H1 (cell line): ENCODE results near the gene CARF. TPM values are rescaled to one million over a fixed set of nuclear protein-coding genes. Genes with fewer than 3 reads are reported as not detected.

Experiments
- CTCF ChIA-PET: fragments of 300-600 bp; sonication (Branson Sonifier 250); formaldehyde crosslinking; loops from one replicate; lab custom pipeline; 2021; ENCODE audit not compliant: partially characterized antibody; lab: Charles Lee
- POLR2A ChIA-PET: fragments of 300-600 bp; sonication (Branson Sonifier 250); formaldehyde crosslinking; loops from one replicate; lab custom pipeline; 2021; ENCODE audit warnings: inconsistent platforms; ENCODE audit not compliant: partially characterized antibody; lab: Charles Lee
- DNase-seq, 2 experiments: peaks; one replicate each; pipeline versions ENCODE4 v3.0.0 to v3.0.0-alpha.2; 2010 to 2022; ENCODE audit warnings: low spot score in 2 of 2, low read depth in 1 of 2, mixed read lengths in 1 of 2
- FAIRE-seq: peaks from 2 replicates; lab custom pipeline; 2011; peaks lifted over from hg19 to GRCh38; lab: Jason Lieb, UNC
- H2AFZ ChIP-seq: 2 replicates; pipeline ENCODE4 v1.8.1; 2012; ENCODE audit warnings: low read length, inconsistent platforms
- H2AK5ac ChIP-seq: 2 replicates; pipeline ENCODE4 v1.6.1; 2013; ENCODE audit warnings: low read depth, low read length
- H2BK120ac ChIP-seq: replicated peaks from 2 replicates; pipeline ENCODE3; 2013; ENCODE audit warnings: low read depth, low read length, inconsistent platforms
- H2BK12ac ChIP-seq: 2 replicates; pipeline ENCODE4 v1.6.1; 2013; ENCODE audit warnings: low read depth, low read length
- H2BK15ac ChIP-seq: 2 replicates; pipeline ENCODE4 v1.6.1; 2013; ENCODE audit warnings: low read length
- H2BK20ac ChIP-seq: 2 replicates; pipeline ENCODE4 v1.6.1; 2013; ENCODE audit warnings: low read length
- H2BK5ac ChIP-seq: 2 replicates; pipeline ENCODE4 v1.6.1; 2013; ENCODE audit warnings: low read depth, low read length
- H3K14ac ChIP-seq: 2 replicates; pipeline ENCODE4 v1.6.1; 2013; ENCODE audit warnings: inconsistent platforms; ENCODE audit not compliant: insufficient read length
- H3K18ac ChIP-seq: 2 replicates; pipeline ENCODE4 v1.6.1; 2013; ENCODE audit warnings: low read length; ENCODE audit errors: extremely low read depth
- H3K23ac ChIP-seq: 2 replicates; pipeline ENCODE4 v1.6.1; 2013; ENCODE audit warnings: inconsistent platforms; ENCODE audit not compliant: insufficient read length
- H3K23me2 ChIP-seq: 2 replicates; pipeline ENCODE4 v1.6.1; 2013; ENCODE audit warnings: low read depth, low read length
- H3K27ac ChIP-seq: 2 replicates; pipeline ENCODE4 v1.6.1; 2011; ENCODE audit warnings: low read depth, low read length, inconsistent platforms
- H3K27me3 ChIP-seq, 4 experiments: replicated peaks in 1 of 4; 1 replicate in 1 of 4; 2 replicates in 3 of 4; pipeline versions ENCODE4 v1.6.1 to v1.8.1; 2011 to 2013; ENCODE audit warnings: low read length in 3 of 4, mild to moderate bottlenecking in 3 of 4, inconsistent platforms in 2 of 4, mixed read lengths in 2 of 4, moderate library complexity in 1 of 4; ENCODE audit not compliant: control insufficient read depth in 3 of 4, insufficient read depth in 3 of 4; ENCODE audit errors: extremely low read depth in 1 of 4
- H3K36me3 ChIP-seq, 4 experiments: 2 replicates each; pipeline versions ENCODE4 v1.6.1 to v1.8.1; 2011 to 2013; ENCODE audit warnings: mild to moderate bottlenecking in 4 of 4, low read length in 3 of 4, moderate library complexity in 2 of 4, control low read depth in 1 of 4, inconsistent platforms in 1 of 4; ENCODE audit not compliant: insufficient read depth in 4 of 4, control insufficient read depth in 2 of 4
- H3K4ac ChIP-seq: replicated peaks from 2 replicates; pipeline ENCODE3; 2013; ENCODE audit warnings: low read length, low read depth, mixed read lengths, inconsistent platforms; ENCODE audit not compliant: insufficient read length
- H3K4me1 ChIP-seq, 4 experiments: replicated peaks in 1 of 4; 1 replicate in 1 of 4; 2 replicates in 3 of 4; pipeline versions ENCODE4 v1.6.1 to v1.8.1; 2011 to 2013; ENCODE audit warnings: low read length in 3 of 4, inconsistent platforms in 2 of 4, mixed read lengths in 1 of 4; ENCODE audit not compliant: insufficient read depth in 4 of 4, control insufficient read depth in 3 of 4
- H3K4me2 ChIP-seq, 2 experiments: 2 replicates each; pipeline versions ENCODE4 v1.6.1 to v1.8.1; 2011 to 2013; ENCODE audit warnings: low read depth in 2 of 2, low read length in 2 of 2, control low read depth in 1 of 2, inconsistent platforms in 1 of 2, mild to moderate bottlenecking in 1 of 2; ENCODE audit not compliant: insufficient read depth in 1 of 2
- H3K4me3 ChIP-seq, 4 experiments: fragments of 200-600, 300-600 bp in 1 of 4; sonication (generic), shearing (Covaris generic), sonication (Bioruptor Twin) in 1 of 4; 2 replicates each; pipeline versions ENCODE4 v1.5.1 to v1.8.1; 2011 to 2016; ENCODE audit warnings: low read length in 4 of 4, low read depth in 3 of 4, control low read depth in 2 of 4, inconsistent platforms in 2 of 4, mild to moderate bottlenecking in 2 of 4, mixed read lengths in 1 of 4, moderate library complexity in 1 of 4; ENCODE audit not compliant: insufficient read depth in 2 of 4; ENCODE audit errors: extremely low read depth in 1 of 4
- H3K56ac ChIP-seq: replicated peaks from 2 replicates; pipeline ENCODE3; 2013; ENCODE audit warnings: low read depth, mild to moderate bottlenecking, mixed read lengths, low read length, inconsistent platforms; ENCODE audit not compliant: insufficient read length
- H3K79me1 ChIP-seq: 2 replicates; pipeline ENCODE4 v1.6.1; 2013; ENCODE audit warnings: low read depth, low read length, control low read depth
- H3K79me2 ChIP-seq, 2 experiments: 2 replicates each; pipeline versions ENCODE4 v1.6.1 to v1.8.1; 2012 to 2013; ENCODE audit warnings: low read length in 2 of 2, mild to moderate bottlenecking in 2 of 2, inconsistent platforms in 1 of 2; ENCODE audit not compliant: insufficient read depth in 2 of 2, control insufficient read depth in 1 of 2
- H3K9ac ChIP-seq, 4 experiments: replicated peaks in 1 of 4; 1 replicate in 1 of 4; 2 replicates in 3 of 4; pipeline versions ENCODE4 v1.6.1 to v1.8.1; 2011 to 2013; ENCODE audit warnings: low read depth in 3 of 4, low read length in 3 of 4, control low read depth in 2 of 4, mild to moderate bottlenecking in 2 of 4, moderate library complexity in 2 of 4, inconsistent platforms in 1 of 4; ENCODE audit errors: extremely low read depth in 1 of 4
- H3K9me3 ChIP-seq, 2 experiments: 2 replicates each; pipeline versions ENCODE4 v1.6.1 to v1.8.1; 2012 to 2013; ENCODE audit warnings: mild to moderate bottlenecking in 2 of 2, moderate library complexity in 2 of 2, control low read depth in 1 of 2, inconsistent platforms in 1 of 2, low read depth in 1 of 2, low read length in 1 of 2, mixed read lengths in 1 of 2; ENCODE audit not compliant: insufficient read depth in 2 of 2
- H4K20me1 ChIP-seq, 2 experiments: replicated peaks in 1 of 2; 2 replicates each; pipeline versions ENCODE3 to v1.8.1; 2011 to 2013; ENCODE audit warnings: inconsistent platforms in 2 of 2, low read length in 2 of 2, mild to moderate bottlenecking in 1 of 2; ENCODE audit not compliant: insufficient read depth in 2 of 2, control insufficient read depth in 1 of 2
- H4K5ac ChIP-seq: 2 replicates; pipeline ENCODE4 v1.6.1; 2013; ENCODE audit warnings: low read length, low read depth, mixed read lengths, inconsistent platforms; ENCODE audit not compliant: insufficient read length
- H4K8ac ChIP-seq: 2 replicates; pipeline ENCODE4 v1.8.0; 2013; ENCODE audit warnings: mild to moderate bottlenecking, moderate library complexity, low read length, inconsistent platforms; ENCODE audit not compliant: insufficient read depth; ENCODE audit errors: extremely low read depth
- H4K91ac ChIP-seq: replicated peaks from 2 replicates; pipeline ENCODE3; 2013; ENCODE audit warnings: low read length, mixed read lengths, inconsistent platforms; ENCODE audit not compliant: insufficient read length
- BCL11A ChIP-seq, 2 experiments: IDR thresholded peaks; one replicate each; pipeline ENCODE4 v1.6.1; 2011; ENCODE audit warnings: low read depth in 2 of 2, low read length in 2 of 2, mild to moderate bottlenecking in 2 of 2
- CBX5 ChIP-seq: fragments of 300-800, 300-1000 bp; sonication (generic); IDR thresholded peaks from 2 replicates; pipeline ENCODE4 v1.7.1; 2016; ENCODE audit warnings: antibody characterized with exemption, low read length, low read depth
- CHD1 ChIP-seq: IDR thresholded peaks from 2 replicates; pipeline ENCODE4 v1.6.1; 2012; ENCODE audit warnings: low read depth, low read length, improper control_type of control experiment
- EZH2 ChIP-seq: fragments of 200-600 bp; sonication (generic); IDR thresholded peaks from 2 replicates; pipeline ENCODE4 v1.7.1; 2012; ENCODE audit warnings: low read depth, mild to moderate bottlenecking, moderate library complexity, low read length, inconsistent platforms; ENCODE audit not compliant: severe bottlenecking
- GABPA ChIP-seq: IDR thresholded peaks from 2 replicates; pipeline ENCODE4 v1.6.1; 2011; ENCODE audit warnings: mild to moderate bottlenecking, low read length, moderate library complexity, borderline replicate concordance; ENCODE audit not compliant: insufficient read depth
- JUN ChIP-seq: IDR thresholded peaks from 2 replicates; pipeline ENCODE4 v1.6.1; 2011; ENCODE audit warnings: low read depth, mild to moderate bottlenecking, improper control_type of control experiment, low read length
- JUND ChIP-seq: IDR thresholded peaks from 2 replicates; pipeline ENCODE4 v1.6.1; 2011; ENCODE audit warnings: mild to moderate bottlenecking, improper control_type of control experiment, low read length
- KDM4A ChIP-seq: IDR thresholded peaks from one replicate; pipeline ENCODE4 v1.7.1; 2012; ENCODE audit warnings: low read depth, mild to moderate bottlenecking, moderate library complexity, low read length, inconsistent platforms; ENCODE audit not compliant: severe bottlenecking
- POLR2A ChIP-seq, 2 experiments: IDR thresholded peaks; 1 replicate in 1 of 2; 2 replicates in 1 of 2; pipeline ENCODE4 v1.6.1; 2011; ENCODE audit warnings: low read depth in 2 of 2, low read length in 2 of 2, mild to moderate bottlenecking in 2 of 2; ENCODE audit errors: control extremely low read depth in 1 of 2
- RAD21 ChIP-seq, 2 experiments: IDR thresholded peaks in 1 of 2; conservative IDR thresholded peaks in 1 of 2; 2 replicates each; pipeline ENCODE4 v1.6.1; 2011; ENCODE audit warnings: low read depth in 2 of 2, low read length in 2 of 2, improper control_type of control experiment in 1 of 2, inconsistent platforms in 1 of 2, mild to moderate bottlenecking in 1 of 2, moderate library complexity in 1 of 2
- RNF2 ChIP-seq: fragments of 200-900, 300-1000 bp; sonication (generic); IDR thresholded peaks from 2 replicates; pipeline ENCODE4 v1.7.1; 2016; ENCODE audit warnings: borderline replicate concordance, low read depth, mild to moderate bottlenecking, antibody characterized with exemption, low read length; ENCODE audit not compliant: poor library complexity, severe bottlenecking; ENCODE audit errors: missing control alignments
- SP2 ChIP-seq: IDR thresholded peaks from 2 replicates; pipeline ENCODE4 v1.6.1; 2012; ENCODE audit warnings: mild to moderate bottlenecking, low read length, inconsistent platforms
- SRF ChIP-seq: IDR thresholded peaks from 2 replicates; pipeline ENCODE4 v1.6.1; 2011; ENCODE audit warnings: mild to moderate bottlenecking, low read depth, low read length, moderate library complexity
- TCF12 ChIP-seq: IDR thresholded peaks from 2 replicates; pipeline ENCODE4 v1.6.1; 2011; ENCODE audit warnings: low read depth, mild to moderate bottlenecking, low read length
- TEAD4 ChIP-seq: IDR thresholded peaks from 2 replicates; pipeline ENCODE4 v1.6.1; 2012; ENCODE audit warnings: low read depth, low read length, inconsistent platforms, mixed read lengths
- WGBS, 2 experiments: shearing (Covaris generic) in 1 of 2; methylation state at CpG; one replicate each; pipeline versions ENCODE4 v1.1.6 to v1.1.7; 2013 to 2015; ENCODE audit warnings: low lambda C conversion rate in 2 of 2, mixed read lengths in 2 of 2, inconsistent platforms in 1 of 2, low coverage in 1 of 2, missing lambda C conversion rate in 1 of 2; ENCODE audit not compliant: insufficient replicate concordance in 2 of 2, insufficient coverage in 1 of 2, insufficient read length in 1 of 2; ENCODE audit errors: extremely low coverage in 1 of 2, missing lambda C conversion rate in 1 of 2; 5-methylcytosine and 5-hydroxymethylcytosine counted together
- polyA plus RNA-seq, 7 experiments: library from polyadenylated mRNA; depleted of rRNA in 3 of 7; stranded (reverse) in 5 of 7; unstranded in 2 of 7; fragments of >200 nt in 5 of 7; fragments of 200-250 nt in 2 of 7; gene quantifications; 1 replicate in 5 of 7; 2 replicates in 1 of 7; 4 replicates in 1 of 7; pipeline versions ENCODE4 v1.2.1 to v1.2.3, GENCODE V29; 2011 to 2013; ENCODE audit warnings: missing spikeins in 2 of 7, mixed read lengths in 2 of 7
- total RNA-seq: library from RNA; stranded (reverse); fragmentation: NEBNext Ultra II Directional; extraction: Animal tissue kit (Norgen Biotek cat#: 25700); gene quantifications from 2 replicates; pipeline ENCODE4 v1.2.1, GENCODE V29; 2021

Gene CARF
- total and polyA plus RNA-seq, 2 of the 8 experiments (the other 6 are each of a cell fraction or from before 2014, with no cell fraction given), result 2.0 to 2.6 TPM

DNA sequence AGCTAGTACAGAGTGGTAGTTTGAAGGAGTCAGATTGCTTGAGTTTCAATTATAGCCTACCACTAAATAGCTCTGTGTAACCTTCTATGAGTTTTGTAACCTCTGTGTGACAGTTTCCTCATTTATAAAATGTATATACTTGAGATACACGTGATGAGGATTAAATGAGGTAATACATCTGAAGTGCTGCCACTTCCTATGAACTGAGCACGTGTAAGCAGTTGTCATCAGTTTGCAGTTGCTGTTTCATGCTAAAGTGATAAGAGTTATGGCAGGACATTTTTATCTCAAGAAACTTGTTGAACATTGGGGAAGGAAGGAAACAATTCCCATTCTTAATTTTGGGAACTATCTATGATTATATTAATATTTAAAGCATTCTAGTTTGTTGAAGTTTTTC is 38.5 kb downstream of the CARF start:
- POLR2A ChIA-PET, result no interaction called here
- Histone ChIP-seq H3K79me1 (no peaks in the 10 kb centered on the region), H3K56ac (no peak overlapping the region)
- TF ChIP-seq RNF2 (no peak), SP2 (no peak), POLR2A (IDR thresholded peaks at IDR 0.05; ENCODE audit: control extremely low read depth in 1 of 2, low read depth in 2 of 2, low read length in 2 of 2) (no peak), CHD1 (no peak), BCL11A (IDR thresholded peaks at IDR 0.05; ENCODE audit: low read depth in 2 of 2, low read length in 2 of 2) (no peak), KDM4A (no peak), TCF12 (no peak), JUND (no peak), SRF (no peak), TEAD4 (no peak), RAD21 (IDR thresholded peaks at IDR 0.05 in 1 of 2, conservative IDR thresholded peaks at IDR 0.05 in 1 of 2; ENCODE audit: low read depth in 2 of 2, low read length in 2 of 2) (no peak), GABPA (no peak), EZH2 (no peak), CBX5 (no peak), JUN (no peak)

More for the DNA sequence above, 38.5 kb downstream of the CARF start:
- H4K20me1 ChIP-seq, result no peaks in the 10 kb centered on the region
- no peak overlapping the region for H3K18ac ChIP-seq
- H2AK5ac ChIP-seq, result no peak overlapping the region
- WGBS, 2 experiments, result 81% methylated on average over 2 of the region's 2 CpGs; no CpG with 5 or more reads in 1 of the 2 experiments
- no peak overlapping the region for H3K14ac ChIP-seq
- H2BK15ac ChIP-seq, result no peak overlapping the region
- H3K27me3 ChIP-seq, result no peaks in the 10 kb centered on the region
- H3K23me2 ChIP-seq, result no peaks in the 10 kb centered on the region
- H3K79me2 ChIP-seq, result no peaks in the 10 kb centered on the region
- no peak overlapping the region for H3K4me3 ChIP-seq
- no peak overlapping the region for H3K4me2 ChIP-seq
- no peak overlapping the region for H3K27ac ChIP-seq
- no peak overlapping the region for H3K9ac ChIP-seq
- no peak overlapping the region for H3K23ac ChIP-seq
- H3K4ac ChIP-seq, result no peak overlapping the region
- H3K4me1 ChIP-seq, result no peaks in the 10 kb centered on the region
- no peak overlapping the region for H4K5ac ChIP-seq
- peaks cover 2 to 6% of the 10 kb centered on the region in 2 experiments; a peak in 2 of 4 replicates for H3K9me3 ChIP-seq
- DNase-seq, result no peak
- CTCF ChIA-PET, result interaction anchor here (0.6 kb wide), 1 partner anchor 494 kb away, joined by 3 read pairs; no protein-coding TSS in a partner anchor
- H2BK120ac ChIP-seq, result no peak overlapping the region
- no peak for FAIRE-seq
- H2BK12ac ChIP-seq, result no peak overlapping the region
- no peak overlapping the region for H2BK5ac ChIP-seq
- no peaks in the 10 kb centered on the region for H3K36me3 ChIP-seq
- no peak overlapping the region for H4K91ac ChIP-seq
- no peak overlapping the region for H2BK20ac ChIP-seq
- no peak overlapping the region for H4K8ac ChIP-seq
- no peak overlapping the region for H2AFZ ChIP-seq
